Activated CD4-positive, alpha-beta T cell treated with anti-CD3 and anti-CD28 coated beads, Interleukin-2, Interleukin-6, amounts not matched to agents 100 ng/mL and 50 ng/mL, durations not matched to agents 16 hours and 8 hours (primary cell): Measurements from ENCODE around the gene ETFRF1.
A peak's percentile ranks its signal among the peaks of the same experiment; 100 is the strongest.

Experiments used
- DNase-seq: peaks from one replicate; pipeline ENCODE4 v3.0.0-alpha.2; 2020

The ETFRF1 gene

DNA sequence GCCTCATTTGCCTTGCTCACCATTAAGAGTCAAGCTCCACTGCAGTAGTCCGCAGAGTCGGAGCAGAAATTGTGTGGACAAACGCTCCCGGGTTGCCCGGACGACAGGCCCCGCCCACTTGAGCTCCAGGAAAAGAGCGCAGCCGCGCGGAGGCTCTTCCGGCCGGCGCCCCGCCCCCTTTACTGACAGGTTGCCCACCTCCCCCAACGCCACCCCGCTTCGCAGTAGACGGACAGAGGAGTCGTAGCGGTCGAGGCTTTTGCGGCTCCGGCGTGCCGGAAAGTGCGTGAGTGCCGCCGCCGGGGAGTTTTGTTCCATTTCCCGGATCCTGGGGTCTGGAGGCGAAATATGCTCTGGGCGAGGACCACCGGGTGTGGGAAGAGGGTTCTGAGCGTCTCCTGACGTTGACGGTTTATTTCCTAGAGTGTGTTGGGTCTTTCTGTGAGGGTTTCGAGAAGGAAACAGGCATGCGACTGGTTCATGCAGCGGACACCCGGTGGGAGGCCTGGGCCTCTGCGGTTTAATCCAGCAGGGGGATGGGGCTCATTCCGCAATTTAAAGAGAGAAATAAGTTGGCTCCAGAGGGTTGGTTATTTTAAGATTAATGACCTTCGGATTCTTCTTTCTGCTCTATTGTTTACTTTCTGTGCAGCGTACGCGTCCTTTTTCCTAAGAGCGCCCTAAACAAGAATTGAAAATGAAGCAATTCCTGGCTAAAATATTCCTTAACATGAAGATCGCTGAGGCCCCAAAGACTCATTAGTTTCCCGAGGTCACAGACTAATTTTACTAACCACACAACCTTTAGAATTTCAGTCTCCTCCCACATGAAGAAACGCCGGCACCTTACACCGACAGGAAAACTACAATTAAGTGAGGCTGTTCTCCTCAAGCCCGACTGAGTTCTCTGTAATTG is at the start of gene ETFRF1, which contains the start of gene DNAI7:
ETFRF1 (plus strand) TSS at position 182 of the 916 bp plus-strand sequence. CDS start 8,720 bp downstream, outside the sequence.
DNAI7 (minus strand) TSS at position 105 of the 916 bp plus-strand sequence; CDS start at position 23, 82 bp downstream.
- peak; percentile 96 for DNase-seq

GRCh38 chr12:25146686-25147085 is 48.4 kb upstream of the ETFRF1 start:
- no peak for DNase-seq

GRCh38 chr12:25151476-25151875 is 43.6 kb upstream of the ETFRF1 start:
- no peak for DNase-seq

DNA sequence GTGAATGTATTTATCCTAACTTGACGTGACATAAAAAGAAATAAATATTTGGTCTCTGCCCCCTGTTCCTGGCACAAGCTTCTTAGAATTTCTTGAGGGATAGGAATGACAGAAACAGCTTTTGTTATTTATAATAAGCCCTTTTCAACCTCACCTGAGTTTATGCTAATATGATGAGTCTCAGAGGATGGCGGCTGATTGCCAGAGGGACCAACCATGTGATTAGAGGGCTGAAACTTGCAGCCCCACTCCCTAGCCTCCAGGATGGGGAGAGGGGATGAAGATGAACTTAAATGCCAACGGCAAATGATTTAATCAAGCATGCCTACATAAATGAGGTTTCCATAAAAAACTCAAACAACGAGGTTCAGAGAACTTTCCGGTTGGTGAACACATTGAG is 43.0 kb upstream of the ETFRF1 start:
- no peak for DNase-seq

DNA sequence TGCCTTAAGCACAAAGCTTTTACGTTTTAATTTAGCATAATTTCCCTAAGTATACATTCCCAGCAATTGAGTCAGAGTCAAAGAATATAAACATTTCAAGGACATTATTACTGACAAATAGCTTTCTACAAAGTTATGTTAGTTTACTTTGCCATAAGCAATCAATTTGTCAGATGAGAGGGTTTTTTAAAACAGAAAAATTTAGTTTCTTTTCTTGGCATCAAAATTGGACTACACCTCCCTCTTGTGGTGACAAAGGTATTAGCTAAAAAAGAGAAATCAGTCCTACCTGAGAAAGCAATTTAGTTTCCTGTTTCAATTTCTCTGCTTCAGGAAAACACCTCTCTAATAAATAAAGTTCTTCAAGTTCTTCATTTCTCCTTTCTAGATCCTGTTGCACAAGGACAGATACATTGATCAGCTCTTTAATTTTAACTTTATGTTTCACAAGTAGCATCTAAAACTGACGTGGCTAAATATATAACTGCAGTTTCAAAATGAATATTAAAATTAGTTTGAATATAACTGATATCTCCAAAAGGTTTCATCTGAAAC is 39.9 kb upstream of the ETFRF1 start:
- peak; percentile 58 for DNase-seq

- no peak for DNase-seq
These were observed 39.0 kb upstream of the ETFRF1 start for GRCh38 chr12:25156061-25156460.

DNA sequence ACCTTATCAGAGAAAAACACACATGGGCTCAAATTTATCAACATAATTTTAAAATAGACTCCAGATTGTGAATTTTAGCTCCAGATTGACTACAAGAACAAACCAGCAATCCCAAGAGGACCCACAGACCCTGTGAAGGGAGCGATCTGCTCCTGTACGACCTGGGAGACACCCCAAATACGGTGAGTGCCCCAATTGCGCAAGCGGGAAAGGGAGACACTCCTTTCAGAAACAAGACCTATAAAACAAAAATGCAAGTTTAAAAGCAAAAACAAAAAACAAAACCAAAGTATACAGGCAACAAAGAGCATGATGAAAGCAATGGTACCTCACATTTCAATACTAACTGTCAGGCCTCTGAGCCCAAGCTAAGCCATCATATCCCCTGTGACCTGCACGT is 32.2 kb upstream of the ETFRF1 start:
- DNase-seq = no peak

GRCh38 chr12:25182765-25183164 is 12.3 kb upstream of the ETFRF1 start:
- no peak for DNase-seq

- no peak for DNase-seq
These were observed 10.9 kb upstream of the ETFRF1 start for GRCh38 chr12:25184132-25184531.

GRCh38 chr12:25186038-25186787 is 8.8 kb upstream of the ETFRF1 start:
- DNase-seq = peak; percentile 47

DNA sequence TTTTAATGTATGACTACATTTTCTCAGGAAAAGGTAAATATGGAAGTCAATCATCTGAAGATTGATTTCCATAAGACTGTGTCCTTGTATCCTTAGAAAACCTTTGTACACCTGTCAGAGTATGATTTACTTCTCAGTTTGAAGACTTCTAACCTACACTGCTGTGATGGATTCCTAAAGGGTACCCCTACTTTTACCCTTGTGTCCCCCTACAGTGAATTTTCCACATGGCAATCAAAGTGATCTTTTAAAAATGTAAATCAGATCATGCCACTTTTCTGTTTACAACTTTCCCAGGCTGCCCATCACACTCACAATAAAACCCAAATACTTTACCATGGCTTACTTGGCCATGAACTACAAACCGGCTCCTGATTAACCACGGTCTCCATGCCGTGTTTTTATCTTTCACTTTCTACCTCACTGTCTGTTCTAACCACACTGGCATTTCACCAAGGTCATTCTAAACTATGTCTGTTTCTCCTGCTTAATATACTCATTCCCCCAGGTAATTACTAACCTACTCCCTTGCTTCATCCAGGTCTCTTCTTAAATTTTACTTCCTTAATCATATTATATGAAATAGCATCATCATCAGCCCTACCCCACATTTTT is 8.1 kb upstream of the ETFRF1 start:
- peak; percentile 36 for DNase-seq

DNA sequence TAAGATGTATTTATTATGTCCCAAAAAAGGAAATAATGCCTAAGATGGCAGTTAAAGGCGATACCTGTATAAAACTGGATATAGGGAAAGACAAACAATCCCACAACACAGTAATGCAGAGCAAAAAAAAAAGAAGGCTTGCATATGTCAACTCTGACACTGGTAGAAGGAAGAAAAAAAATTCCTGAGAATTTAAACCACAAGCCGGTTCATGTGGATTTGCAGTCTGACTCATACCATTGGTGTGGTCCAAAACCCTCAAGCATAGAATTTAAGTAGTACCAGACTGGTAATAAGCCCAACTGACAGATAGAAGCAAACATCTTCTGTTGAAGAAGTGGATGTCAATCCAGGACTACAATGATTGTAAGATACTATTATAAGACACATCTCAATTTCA is 7.3 kb upstream of the ETFRF1 start:
- no peak for DNase-seq

GRCh38 chr12:25189656-25190055 is 5.4 kb upstream of the ETFRF1 start:
- DNase-seq = no peak

GRCh38 chr12:25190793-25191192 is 4.2 kb upstream of the ETFRF1 start:
- DNase-seq = no peak

GRCh38 chr12:25194214-25194613 is 823 bp upstream of the ETFRF1 start:
- no peak for DNase-seq

DNA sequence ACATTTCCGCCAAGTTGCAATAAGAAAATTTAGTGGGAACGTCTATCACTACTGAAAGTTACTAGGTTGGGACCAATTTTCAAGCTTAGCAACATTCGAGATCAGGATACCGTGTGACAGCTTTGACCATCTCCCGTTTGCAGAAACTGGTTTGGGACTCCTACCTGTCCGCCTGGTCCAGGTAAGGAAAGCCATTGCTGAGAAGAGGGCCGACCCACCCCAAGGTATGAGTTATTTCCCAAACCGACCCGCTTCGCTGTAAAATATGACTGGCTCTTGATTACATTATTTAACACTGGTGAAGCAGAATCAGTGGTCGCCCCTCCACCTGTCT is 348 bp upstream of the ETFRF1 start:
- no peak for DNase-seq

- DNase-seq = no peak
These were observed 2.6 kb downstream of the ETFRF1 start for GRCh38 chr12:25197608-25198007.

- DNase-seq = no peak
These were observed 5.7 kb downstream of the ETFRF1 start for GRCh38 chr12:25200703-25201102.

DNA sequence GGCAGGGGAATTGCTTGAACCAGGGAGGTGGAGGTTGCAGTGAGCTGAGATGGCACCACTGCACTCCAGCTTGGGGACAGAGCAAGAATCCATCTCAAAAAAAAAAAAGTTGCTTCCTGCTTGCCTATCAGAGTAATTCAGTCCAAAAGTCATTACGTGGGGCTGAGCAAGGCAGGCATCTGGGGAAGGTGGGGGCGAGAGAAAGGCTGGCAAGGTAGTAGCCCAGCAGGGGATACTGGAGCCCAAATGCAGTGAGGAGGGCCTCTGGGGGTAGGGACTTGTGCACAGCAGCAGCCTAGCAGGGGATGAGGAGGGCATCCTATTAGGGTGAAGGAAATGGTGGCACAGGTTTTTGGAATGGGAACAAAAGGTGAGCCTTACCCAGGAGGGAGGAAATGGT is 7.1 kb downstream of the ETFRF1 start:
- no peak for DNase-seq

GRCh38 chr12:25207411-25207810 is 12.4 kb downstream of the ETFRF1 start:
- DNase-seq = no peak

DNA sequence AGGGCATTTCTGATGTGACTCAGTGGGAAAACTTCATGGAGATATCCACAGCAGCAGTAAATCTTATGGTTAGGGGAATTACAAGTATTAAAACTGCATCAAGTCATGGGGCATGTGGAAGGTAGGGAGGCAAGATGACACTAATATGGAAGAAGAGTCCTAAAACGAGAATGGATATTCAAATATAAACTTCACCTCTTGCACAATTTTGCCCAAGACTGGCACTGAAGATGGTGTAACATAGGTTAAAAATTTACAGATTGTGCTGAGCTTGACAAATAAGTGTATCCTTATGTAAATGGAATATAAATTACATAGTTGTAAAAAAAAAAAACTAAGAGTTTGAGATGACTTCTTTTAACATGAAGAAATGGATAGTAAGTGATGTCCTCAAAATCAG is 12.8 kb downstream of the ETFRF1 start:
- DNase-seq = no peak

GRCh38 chr12:25208554-25208953 is 13.5 kb downstream of the ETFRF1 start:
- DNase-seq = no peak

DNA sequence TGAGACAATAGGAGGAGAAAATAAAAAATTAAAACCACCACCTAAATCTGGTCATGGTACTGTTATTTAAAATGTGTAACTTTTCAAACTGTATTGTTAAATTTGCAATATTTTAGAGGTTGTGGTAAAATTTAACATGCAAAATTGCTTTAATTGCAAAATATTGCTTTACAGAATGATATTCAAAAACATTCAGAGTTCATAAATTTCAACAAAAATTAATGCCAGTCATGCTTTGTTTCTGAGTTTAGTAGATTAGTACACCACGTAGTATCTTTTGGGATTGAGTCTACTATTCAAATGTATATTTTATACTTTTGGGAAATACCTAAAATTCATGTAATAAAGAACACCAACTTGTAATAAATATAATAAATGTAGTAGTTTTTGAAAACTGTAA is 18.3 kb downstream of the ETFRF1 start:
- no peak for DNase-seq
